ENCODE results near the gene SLC5A3.
A peak's percentile ranks its signal among the peaks of the same experiment; 100 is the strongest.

The SLC5A3 gene

DNA sequence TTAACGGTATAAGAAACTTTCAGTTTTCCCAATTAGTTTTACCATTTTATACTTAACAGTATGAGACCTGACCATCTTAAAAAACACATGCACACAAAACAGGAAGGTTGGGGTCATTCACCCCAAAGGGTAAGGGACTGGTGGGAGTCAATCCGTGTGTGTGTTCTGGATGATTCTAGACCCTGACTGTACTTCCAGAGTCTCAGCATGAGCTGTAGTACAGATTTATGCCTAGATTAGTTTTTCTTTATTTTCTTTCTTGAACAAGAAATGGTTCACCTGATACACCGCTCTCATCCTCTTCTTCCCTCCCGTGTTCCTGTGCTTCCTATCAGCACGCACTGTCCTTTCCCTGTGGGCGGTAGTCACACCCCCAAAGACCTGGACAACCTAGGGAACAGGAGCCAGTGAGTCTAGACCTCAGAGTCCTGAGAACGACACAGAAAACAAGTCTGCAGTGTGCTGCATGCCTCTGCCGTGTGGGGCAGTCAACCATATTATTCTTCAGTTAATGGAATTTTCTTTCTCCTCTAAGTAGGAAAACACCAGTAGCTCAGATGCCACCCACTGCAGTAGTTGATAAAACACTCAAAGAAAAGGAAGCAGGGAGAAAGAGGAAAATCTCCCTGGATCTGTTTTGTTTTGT is 38.9 kb upstream of the SLC5A3 start:
- DNase-seq (ENCODE audit: low read depth), result peak; percentile 55

DNA sequence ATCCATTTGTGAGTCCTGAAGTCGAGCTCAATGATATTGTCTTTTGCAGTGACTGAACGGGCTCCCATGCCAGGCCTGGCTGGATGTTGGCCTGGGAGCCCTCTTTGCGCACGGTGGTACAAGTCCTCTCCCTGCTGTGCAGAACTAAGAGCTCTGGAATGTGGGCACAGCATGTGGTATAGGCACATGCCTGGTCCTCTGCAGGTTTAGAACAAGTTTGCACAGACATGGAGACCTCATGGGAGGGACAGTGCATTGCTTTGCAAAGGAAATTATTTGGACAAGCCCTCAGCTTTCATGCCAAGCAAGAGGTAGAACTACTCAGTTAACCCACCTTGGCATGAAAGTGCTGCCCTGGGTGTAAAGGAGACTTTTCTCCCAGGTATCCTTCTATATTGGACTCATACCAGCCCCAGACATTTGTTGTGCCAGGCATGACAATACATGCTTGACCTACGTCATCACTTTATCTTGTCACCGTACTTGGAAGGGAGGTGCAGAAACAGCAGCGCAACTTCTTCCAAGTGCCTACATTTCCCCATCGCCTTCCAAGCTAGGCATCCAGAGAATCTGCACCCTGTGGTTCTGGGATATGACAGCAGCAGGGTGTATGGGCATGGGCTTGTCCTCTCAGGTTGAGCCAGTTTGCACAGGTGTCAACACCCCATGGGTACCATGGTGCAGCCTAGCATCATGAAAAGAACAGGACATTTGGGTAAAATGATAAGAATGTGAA is 37.6 kb upstream of the SLC5A3 start:
- DNase-seq (ENCODE audit: low read depth), result peak; percentile 39
- H3K4me3 ChIP-seq (ENCODE audit: low read depth, low read length), result no peak overlapping the region
- TF ChIP-seq, protein P1, sequence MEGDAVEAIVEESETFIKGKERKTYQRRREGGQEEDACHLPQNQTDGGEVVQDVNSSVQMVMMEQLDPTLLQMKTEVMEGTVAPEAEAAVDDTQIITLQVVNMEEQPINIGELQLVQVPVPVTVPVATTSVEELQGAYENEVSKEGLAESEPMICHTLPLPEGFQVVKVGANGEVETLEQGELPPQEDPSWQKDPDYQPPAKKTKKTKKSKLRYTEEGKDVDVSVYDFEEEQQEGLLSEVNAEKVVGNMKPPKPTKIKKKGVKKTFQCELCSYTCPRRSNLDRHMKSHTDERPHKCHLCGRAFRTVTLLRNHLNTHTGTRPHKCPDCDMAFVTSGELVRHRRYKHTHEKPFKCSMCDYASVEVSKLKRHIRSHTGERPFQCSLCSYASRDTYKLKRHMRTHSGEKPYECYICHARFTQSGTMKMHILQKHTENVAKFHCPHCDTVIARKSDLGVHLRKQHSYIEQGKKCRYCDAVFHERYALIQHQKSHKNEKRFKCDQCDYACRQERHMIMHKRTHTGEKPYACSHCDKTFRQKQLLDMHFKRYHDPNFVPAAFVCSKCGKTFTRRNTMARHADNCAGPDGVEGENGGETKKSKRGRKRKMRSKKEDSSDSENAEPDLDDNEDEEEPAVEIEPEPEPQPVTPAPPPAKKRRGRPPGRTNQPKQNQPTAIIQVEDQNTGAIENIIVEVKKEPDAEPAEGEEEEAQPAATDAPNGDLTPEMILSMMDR (conservative IDR thresholded peaks at IDR 0.05; ENCODE audit: low read depth, low read length), result no peak

More for the DNA sequence above, 38.9 kb upstream of the SLC5A3 start:
- TF ChIP-seq, protein P1 (conservative IDR thresholded peaks at IDR 0.05; ENCODE audit: low read depth, low read length), result peak; percentile 43
- no peak overlapping the region for H3K4me3 ChIP-seq (ENCODE audit: low read depth, low read length)

DNA sequence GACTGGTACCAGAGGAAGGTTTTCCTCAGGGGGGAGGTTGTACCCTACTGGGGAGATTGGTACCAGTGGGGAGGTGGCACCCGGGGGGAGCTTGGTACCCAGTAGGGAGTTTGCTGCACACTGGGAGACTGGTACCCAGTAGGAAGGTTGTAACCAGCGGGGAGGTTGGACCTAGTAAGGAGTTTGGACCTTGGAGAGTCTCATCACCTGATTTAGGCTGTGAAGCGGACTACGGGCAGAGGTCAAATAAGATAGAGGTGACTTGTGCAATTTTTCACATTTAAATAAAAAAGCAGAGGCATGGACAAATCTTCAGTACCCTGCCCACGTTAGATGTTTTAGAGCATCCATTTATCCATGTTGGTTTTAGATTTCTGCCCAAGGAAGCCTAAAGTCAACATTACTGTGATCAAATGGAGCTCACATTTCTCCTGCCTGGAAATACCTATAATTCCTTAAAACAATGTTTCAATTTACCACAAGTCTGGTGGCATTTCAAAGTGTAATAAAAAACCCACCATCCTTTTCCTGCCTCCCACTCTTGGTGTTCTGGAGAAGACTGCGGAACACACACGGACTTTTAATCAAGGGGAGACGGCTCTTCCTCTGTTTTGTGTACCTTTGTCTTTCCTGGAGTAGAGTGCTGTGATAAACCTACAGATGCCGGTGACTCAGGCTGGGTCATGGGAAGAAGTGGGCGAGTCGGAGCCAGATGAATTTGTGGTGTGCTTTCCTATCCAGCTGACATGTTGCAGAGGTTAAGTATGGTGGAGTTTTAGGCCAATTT is 36.2 kb upstream of the SLC5A3 start:
- TF ChIP-seq, protein P1 (conservative IDR thresholded peaks at IDR 0.05; ENCODE audit: low read depth, low read length), result no peak
- DNase-seq (ENCODE audit: low read depth), result peak; percentile 53
- no peak overlapping the region for H3K4me3 ChIP-seq (ENCODE audit: low read depth, low read length)

DNA sequence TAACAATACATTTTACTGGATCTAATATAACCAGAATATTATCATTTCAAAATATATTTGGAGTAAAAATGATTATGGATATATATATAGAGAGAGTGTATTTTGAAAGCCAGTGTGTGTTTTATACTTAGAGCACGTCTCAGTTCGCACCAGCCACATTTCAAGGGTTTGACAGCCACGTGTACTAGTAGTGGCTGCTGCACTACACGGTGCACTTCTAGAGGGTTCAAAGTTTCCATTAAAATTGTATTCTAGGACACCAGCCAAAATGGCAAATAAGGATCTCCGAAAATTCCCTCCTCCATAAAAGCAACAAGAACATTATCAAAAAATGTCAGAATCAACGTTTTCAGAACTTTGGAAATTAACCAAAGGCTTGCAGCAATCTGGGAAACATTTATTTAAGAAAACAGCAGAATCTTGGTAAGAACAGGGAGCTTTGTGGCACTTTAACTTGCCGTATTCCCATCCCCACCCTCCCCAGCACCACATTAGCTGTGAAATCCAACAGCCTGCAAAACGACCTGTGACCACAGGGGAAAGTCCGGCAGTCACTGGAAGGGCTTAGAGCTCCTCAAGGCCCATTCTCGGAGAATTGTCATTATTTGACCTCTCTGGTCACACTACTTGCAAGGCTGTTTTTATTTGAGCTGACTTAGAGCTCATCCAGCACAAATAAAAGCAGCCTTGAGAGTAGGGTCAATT is 33.5 kb upstream of the SLC5A3 start:
- no peak for DNase-seq (ENCODE audit: low read depth)
- TF ChIP-seq, protein P1 (conservative IDR thresholded peaks at IDR 0.05; ENCODE audit: low read depth, low read length), result no peak
- H3K4me3 ChIP-seq (ENCODE audit: low read depth, low read length), result no peak overlapping the region

DNA sequence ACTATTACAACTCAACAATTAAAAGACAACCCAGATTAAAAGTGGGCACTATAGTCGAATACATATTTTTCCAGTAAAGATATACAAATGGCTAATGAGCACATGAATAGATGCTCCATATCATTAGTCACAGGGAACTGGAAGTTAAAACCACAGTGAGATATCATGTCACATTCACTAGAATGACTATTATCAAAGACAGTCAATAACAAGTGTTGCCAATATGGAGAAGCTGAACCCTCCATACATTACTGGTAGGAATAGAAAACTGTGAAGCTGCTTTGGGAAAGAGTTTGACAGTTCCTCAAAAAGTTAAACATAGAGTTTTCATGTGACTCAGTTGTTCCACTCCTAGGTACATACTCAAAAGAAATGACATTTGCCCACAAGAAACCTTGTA is 30.6 kb upstream of the SLC5A3 start:
- TF ChIP-seq, protein P1 (conservative IDR thresholded peaks at IDR 0.05; ENCODE audit: low read depth, low read length), result no peak
- no peak for DNase-seq (ENCODE audit: low read depth)
- H3K4me3 ChIP-seq (ENCODE audit: low read depth, low read length), result no peak overlapping the region

DNA sequence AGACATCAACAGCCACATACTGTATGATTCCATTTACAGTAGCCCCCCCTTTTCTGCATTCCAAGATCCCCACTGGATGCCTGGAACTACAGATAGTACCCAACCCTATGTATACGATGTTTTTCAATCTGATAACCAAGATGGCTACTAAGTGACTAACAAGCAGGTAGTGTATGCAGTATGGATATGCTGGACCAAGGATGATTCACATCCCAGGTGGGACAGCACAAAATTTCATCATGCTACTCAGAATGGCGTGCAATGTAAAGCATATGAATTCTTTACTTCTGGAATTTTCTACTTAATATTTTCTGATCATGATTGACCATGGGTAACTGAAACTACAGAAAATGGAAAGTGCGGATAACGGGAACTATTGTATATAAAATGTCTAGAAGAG is 30.0 kb upstream of the SLC5A3 start:
- no peak overlapping the region for H3K4me3 ChIP-seq (ENCODE audit: low read depth, low read length)
- TF ChIP-seq, protein P1 (conservative IDR thresholded peaks at IDR 0.05; ENCODE audit: low read depth, low read length), result no peak
- no peak for DNase-seq (ENCODE audit: low read depth)
